H9 (cell line): ENCODE measurements around the gene RNF5. TPM values are rescaled to one million over a fixed set of nuclear protein-coding genes. Genes with fewer than 3 reads are reported as not detected.

Source experiments
- DNase-seq: peaks from one replicate; pipeline ENCODE4 v3.0.0-alpha.2; 2017
- H2AFZ ChIP-seq: one replicate; pipeline ENCODE4 v1.6.1; 2013; ENCODE audit warnings: mild to moderate bottlenecking, low read length, control low read depth, moderate library complexity
- H2AK5ac ChIP-seq: 2 replicates; pipeline ENCODE4 v1.6.1; 2013; ENCODE audit warnings: low read length, control low read depth, mixed read lengths; ENCODE audit not compliant: insufficient read length
- H2BK120ac ChIP-seq: one replicate; pipeline ENCODE4 v1.6.1; 2013; ENCODE audit warnings: low read depth, mild to moderate bottlenecking, low read length, control low read depth, inconsistent platforms; ENCODE audit not compliant: poor library complexity, severe bottlenecking
- H2BK12ac ChIP-seq: 2 replicates; pipeline ENCODE4 v1.6.1; 2013; ENCODE audit warnings: low read length, control low read depth, mixed read lengths, low read depth; ENCODE audit not compliant: insufficient read length
- H2BK15ac ChIP-seq: 2 replicates; pipeline ENCODE4 v1.6.1; 2013; ENCODE audit warnings: low read depth, low read length, control low read depth
- H2BK20ac ChIP-seq: one replicate; pipeline ENCODE4 v1.6.1; 2013; ENCODE audit warnings: low read depth, mild to moderate bottlenecking, low read length, control low read depth, inconsistent platforms; ENCODE audit not compliant: poor library complexity, severe bottlenecking
- H2BK5ac ChIP-seq: 2 replicates; pipeline ENCODE4 v1.6.1; 2013; ENCODE audit warnings: low read length, control low read depth, mixed read lengths; ENCODE audit not compliant: insufficient read length
- H3K14ac ChIP-seq: 2 replicates; pipeline ENCODE4 v1.6.1; 2013; ENCODE audit warnings: low read length, control low read depth; ENCODE audit not compliant: insufficient read depth
- H3K18ac ChIP-seq: 2 replicates; pipeline ENCODE4 v1.6.1; 2013; ENCODE audit warnings: low read depth, mild to moderate bottlenecking, mixed read lengths, low read length, control low read depth; ENCODE audit not compliant: insufficient read length
- H3K23ac ChIP-seq: 2 replicates; pipeline ENCODE4 v1.6.1; 2013; ENCODE audit warnings: low read length, control low read depth, mixed read lengths, low read depth; ENCODE audit not compliant: insufficient read length
- H3K23me2 ChIP-seq: 2 replicates; pipeline ENCODE4 v1.6.1; 2013; ENCODE audit warnings: low read depth, mild to moderate bottlenecking, mixed read lengths, low read length, control low read depth; ENCODE audit not compliant: insufficient read length, poor library complexity, severe bottlenecking
- H3K27ac ChIP-seq: 2 replicates; pipeline ENCODE4 v1.5.1; 2013; ENCODE audit warnings: low read length, control low read depth, mixed read lengths, low read depth; ENCODE audit not compliant: insufficient read length
- H3K27me3 ChIP-seq: 2 replicates; pipeline ENCODE4 v1.6.1; 2013; ENCODE audit warnings: low read length, control low read depth, inconsistent platforms; ENCODE audit not compliant: insufficient read depth
- H3K4ac ChIP-seq: 2 replicates; pipeline ENCODE4 v1.6.1; 2013; ENCODE audit warnings: low read depth, mild to moderate bottlenecking, control low read depth, inconsistent platforms, low read length, moderate library complexity
- H3K4me1 ChIP-seq: 2 replicates; pipeline ENCODE4 v1.6.1; 2013; ENCODE audit warnings: low read length, control low read depth, inconsistent platforms; ENCODE audit not compliant: insufficient read depth
- H3K4me2 ChIP-seq: 2 replicates; pipeline ENCODE4 v1.6.1; 2013; ENCODE audit warnings: low read length, control low read depth, mixed read lengths; ENCODE audit not compliant: insufficient read length, insufficient read depth
- H3K56ac ChIP-seq: 2 replicates; pipeline ENCODE4 v1.6.1; 2013; ENCODE audit warnings: low read depth, mild to moderate bottlenecking, mixed read lengths, low read length, control low read depth; ENCODE audit not compliant: insufficient read length
- H3K79me1 ChIP-seq: 2 replicates; pipeline ENCODE4 v1.6.1; 2013; ENCODE audit warnings: low read depth, mild to moderate bottlenecking, moderate library complexity, low read length, control low read depth, inconsistent platforms; ENCODE audit not compliant: insufficient read depth, poor library complexity, severe bottlenecking
- H3K79me2 ChIP-seq: 2 replicates; pipeline ENCODE4 v1.6.1; 2013; ENCODE audit warnings: low read length, control low read depth, inconsistent platforms; ENCODE audit not compliant: insufficient read depth
- H3K9ac ChIP-seq: 2 replicates; pipeline ENCODE4 v1.6.1; 2013; ENCODE audit warnings: low read length, control low read depth, mixed read lengths; ENCODE audit not compliant: insufficient read length; ENCODE audit errors: extremely low read depth
- H3K9me3 ChIP-seq: one replicate; pipeline ENCODE4 v1.6.1; 2013; ENCODE audit warnings: low read depth, low read length, inconsistent platforms; ENCODE audit not compliant: control insufficient read depth
- H3T11ph ChIP-seq: one replicate; pipeline ENCODE4 v1.6.1; 2013; ENCODE audit warnings: mild to moderate bottlenecking, low read length, control low read depth, inconsistent platforms
- H4K20me1 ChIP-seq: one replicate; pipeline ENCODE4 v1.6.1; 2013; ENCODE audit not compliant: control insufficient read depth, insufficient read length, insufficient read depth
- H4K5ac ChIP-seq: 2 replicates; pipeline ENCODE4 v1.6.1; 2013; ENCODE audit warnings: low read depth, mild to moderate bottlenecking, mixed read lengths, low read length, control low read depth; ENCODE audit not compliant: insufficient read length
- H4K8ac ChIP-seq: replicated peaks from 2 replicates; pipeline ENCODE4 v1.6.1; 2013; ENCODE audit warnings: low read length, control low read depth, mixed read lengths, low read depth; ENCODE audit not compliant: insufficient read length
- H4K91ac ChIP-seq: 2 replicates; pipeline ENCODE4 v1.6.1; 2013; ENCODE audit warnings: low read depth, mild to moderate bottlenecking, moderate library complexity, mixed read lengths, low read length, control low read depth; ENCODE audit not compliant: insufficient read length
- H3K27ac Mint-ChIP-seq, 3 experiments: 2 replicates in 2 of 3; 3 replicates in 1 of 3; pipeline ENCODE4 v1.8.0; 2020 to 2021; ENCODE audit warnings: mixed read lengths in 3 of 3, mild to moderate bottlenecking in 1 of 3, moderate library complexity in 1 of 3
- H3K27me3 Mint-ChIP-seq: 2 replicates; pipeline ENCODE4 v1.8.0; 2021; ENCODE audit warnings: low read depth, mild to moderate bottlenecking, moderate library complexity, mixed read lengths
- H3K36me3 Mint-ChIP-seq, 3 experiments: 2 replicates in 2 of 3; 3 replicates in 1 of 3; pipeline ENCODE4 v1.8.0; 2020 to 2021; ENCODE audit warnings: low read depth in 3 of 3, mixed read lengths in 3 of 3; ENCODE audit not compliant: insufficient read depth in 1 of 3
- H3K4me1 Mint-ChIP-seq, 2 experiments: 2 replicates each; pipeline ENCODE4 v1.8.0; 2020; ENCODE audit warnings: mixed read lengths in 2 of 2
- H3K4me3 Mint-ChIP-seq, 2 experiments: 2 replicates in 1 of 2; 3 replicates in 1 of 2; pipeline ENCODE4 v1.8.0; 2020 to 2021; ENCODE audit warnings: mild to moderate bottlenecking in 2 of 2, mixed read lengths in 2 of 2, moderate library complexity in 1 of 2
- H3K9me3 Mint-ChIP-seq, 2 experiments: 2 replicates in 1 of 2; 3 replicates in 1 of 2; pipeline ENCODE4 v1.8.0; 2020; ENCODE audit warnings: mild to moderate bottlenecking in 2 of 2, mixed read lengths in 2 of 2, moderate library complexity in 1 of 2
- CTCF ChIP-seq: fragments of 200-600 bp; sonication (generic); conservative IDR thresholded peaks from 3 replicates; pipeline ENCODE4 v1.8.0; 2021; ENCODE audit warnings: antibody characterized with exemption, mild to moderate bottlenecking
- WGBS: extraction: QIAGEN DNeasy Blood & Tissue Kit; methylation state at CpG from one replicate; pipeline ENCODE4 v1.1.7; 2013; ENCODE audit warnings: missing lambda C conversion rate, low lambda C conversion rate, mixed read lengths; ENCODE audit not compliant: insufficient read length; ENCODE audit errors: extremely low coverage; 5-methylcytosine and 5-hydroxymethylcytosine counted together
- total RNA-seq: library from RNA; stranded (reverse); gene quantifications from 2 replicates; pipeline ENCODE4 v1.2.1, GENCODE V29; 2021

The RNF5 gene
- total RNA-seq, 1 experiment from 2014 or later = 116 TPM

GRCh38 chr6:32194825-32195651, 16.8 kb downstream of the RNF5 start:
- Histone ChIP-seq H3K9me3 (no peaks in the 10 kb centered on the region), H4K91ac (no peak overlapping the region), H3K27me3 (no peaks in the 10 kb centered on the region), H3K79me1 (no peaks in the 10 kb centered on the region), H3K4me1 (peaks cover 7% of the 10 kb centered on the region), H3K14ac (peak overlapping the region; percentile 46; the same call in 1 of the 2 replicates), H2BK120ac (peak overlapping the region; percentile 89), H3K9ac (peak overlapping the region; percentile 55), H3K27ac (peak overlapping the region; percentile 75), H2AK5ac (no peak overlapping the region), H3K79me2 (no peaks in the 10 kb centered on the region), H2BK12ac (no peak overlapping the region), H3K23me2 (peaks cover 9% of the 10 kb centered on the region), H2BK5ac (no peak overlapping the region), H3K4me2 (peak overlapping the region; percentile 70), H2BK15ac (no peak overlapping the region), H4K8ac (no peak overlapping the region), H3K56ac (no peak overlapping the region), H4K20me1 (no peaks in the 10 kb centered on the region), H2AFZ (no peak overlapping the region), H3K4ac (no peak overlapping the region; the same call in 1 of the 2 replicates), H3K23ac (no peak overlapping the region), H2BK20ac (no peak overlapping the region), H4K5ac (no peak overlapping the region), H3T11ph (no peak overlapping the region), H3K18ac (peak overlapping the region; percentile 72)
- no peaks in the 10 kb centered on the region for H3K27me3 Mint-ChIP-seq
- H3K4me1 Mint-ChIP-seq = peaks cover 50 to 53% of the 10 kb centered on the region in 2 experiments
- no peaks in the 10 kb centered on the region for H3K36me3 Mint-ChIP-seq
- WGBS = no CpG with 5 or more reads among the region's 15 CpGs
- H3K27ac Mint-ChIP-seq = peak overlapping the region; percentile 98 to 99 (median 99)
- no peaks in the 10 kb centered on the region; a peak in 1 of 5 replicates for H3K9me3 Mint-ChIP-seq
- H3K4me3 Mint-ChIP-seq = peak overlapping the region; percentile 74 to 96
- peak; percentile 43 for DNase-seq
- TF ChIP-seq CTCF = peak; percentile 42; the same call in 2 of the 3 replicates
